ENCODE data around the gene CHIA.

DNA sequence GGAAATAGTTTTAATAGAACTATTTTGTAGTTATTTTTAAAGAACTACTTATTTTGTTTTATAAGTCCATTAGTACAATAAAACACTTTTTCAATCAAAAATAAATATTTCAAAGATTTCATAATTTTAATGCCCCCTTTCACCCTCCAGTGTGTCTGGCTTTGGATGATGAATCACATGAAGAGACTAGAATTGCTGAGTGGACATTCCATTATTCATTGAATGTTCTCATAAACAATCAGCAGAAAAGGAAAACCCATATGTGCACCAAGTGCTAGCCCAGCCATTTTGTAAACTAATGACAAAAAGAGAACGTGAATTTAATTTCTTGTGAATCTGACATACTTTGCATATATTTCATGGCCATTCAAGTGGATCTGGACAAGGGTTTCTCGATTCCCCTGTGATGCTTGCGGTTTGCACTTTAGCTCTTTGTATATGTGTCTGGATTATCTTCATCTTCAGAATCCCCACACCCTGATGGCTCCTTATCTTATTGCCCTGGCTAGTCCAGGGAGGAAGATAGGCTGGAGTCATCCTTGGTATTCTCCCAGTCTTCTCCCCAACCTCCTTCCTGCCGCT lies 20.7 kb upstream of the CHIA start:
- no peak for TF ChIP-seq CTCF (IDR thresholded peaks at IDR 0.05 in 4 of 5, conservative IDR thresholded peaks at IDR 0.05 in 1 of 5)
- TF ChIP-seq POLR2A (IDR thresholded peaks at IDR 0.05) = no peak
